Mesenchymal stem cell (in vitro differentiated cells and primary cell): ENCODE data around the gene HOXA3.

Source experiments
- DNase-seq: peaks from one replicate; pipeline ENCODE4 v3.0.0-alpha.2; 2013
- H2AFZ ChIP-seq: one replicate; pipeline ENCODE4 v1.6.1; 2013; ENCODE audit warnings: low read depth, mild to moderate bottlenecking, control low read depth, inconsistent platforms, low read length, moderate library complexity
- H2AK5ac ChIP-seq: 2 replicates; pipeline ENCODE4 v1.6.1; 2013; ENCODE audit warnings: low read length, moderate library complexity, mild to moderate bottlenecking, inconsistent platforms; ENCODE audit not compliant: severe bottlenecking
- H2BK120ac ChIP-seq: one replicate; pipeline ENCODE4 v1.6.1; 2013; ENCODE audit warnings: low read depth, mild to moderate bottlenecking, inconsistent platforms, low read length, moderate library complexity
- H2BK12ac ChIP-seq, 2 experiments: one replicate each; pipeline ENCODE4 v1.6.1; 2013; ENCODE audit warnings: inconsistent platforms in 2 of 2, low read length in 2 of 2, mild to moderate bottlenecking in 2 of 2, moderate library complexity in 2 of 2, control low read depth in 1 of 2
- H2BK15ac ChIP-seq: one replicate; pipeline ENCODE4 v1.6.1; 2013; ENCODE audit warnings: mild to moderate bottlenecking, low read depth, inconsistent platforms; ENCODE audit not compliant: poor library complexity, severe bottlenecking
- H2BK5ac ChIP-seq: 2 replicates; pipeline ENCODE4 v1.6.1; 2013; ENCODE audit warnings: low read depth, mild to moderate bottlenecking, low read length, control low read depth, inconsistent platforms; ENCODE audit not compliant: poor library complexity, severe bottlenecking
- H3K14ac ChIP-seq, 2 experiments: one replicate each; pipeline ENCODE4 v1.6.1; 2013; ENCODE audit warnings: inconsistent platforms in 2 of 2, low read length in 2 of 2, control low read depth in 1 of 2, mild to moderate bottlenecking in 1 of 2, moderate library complexity in 1 of 2
- H3K18ac ChIP-seq, 2 experiments: one replicate each; pipeline ENCODE4 v1.6.1; 2013; ENCODE audit warnings: inconsistent platforms in 2 of 2, low read length in 2 of 2, control low read depth in 1 of 2, low read depth in 1 of 2, mild to moderate bottlenecking in 1 of 2
- H3K23ac ChIP-seq, 2 experiments: one replicate each; pipeline ENCODE4 v1.6.1; 2013; ENCODE audit warnings: inconsistent platforms in 2 of 2, low read length in 2 of 2, mild to moderate bottlenecking in 2 of 2, moderate library complexity in 2 of 2, control low read depth in 1 of 2
- H3K27ac ChIP-seq: 2 replicates; pipeline ENCODE4 v1.5.1; 2013; ENCODE audit warnings: mild to moderate bottlenecking, moderate library complexity, low read length, control low read depth, inconsistent platforms; ENCODE audit not compliant: poor library complexity, severe bottlenecking
- H3K27me3 ChIP-seq, 2 experiments: 2 replicates each; pipeline versions ENCODE4 v1.6.1 to v1.7.0; 2013; ENCODE audit warnings: low read length in 2 of 2, mild to moderate bottlenecking in 2 of 2, moderate library complexity in 2 of 2, control low read depth in 1 of 2, inconsistent platforms in 1 of 2; ENCODE audit not compliant: control insufficient read depth in 1 of 2, insufficient read depth in 1 of 2
- H3K36me3 ChIP-seq, 2 experiments: 2 replicates each; pipeline versions ENCODE4 v1.6.1 to v1.7.0; 2013; ENCODE audit warnings: low read length in 2 of 2, control low read depth in 1 of 2, inconsistent platforms in 1 of 2, low read depth in 1 of 2, mild to moderate bottlenecking in 1 of 2; ENCODE audit not compliant: insufficient read depth in 2 of 2, control insufficient read depth in 1 of 2
- H3K4ac ChIP-seq, 2 experiments: one replicate each; pipeline ENCODE4 v1.6.1; 2013; ENCODE audit warnings: inconsistent platforms in 2 of 2, low read length in 2 of 2, mild to moderate bottlenecking in 2 of 2, moderate library complexity in 2 of 2, control low read depth in 1 of 2, low read depth in 1 of 2
- H3K4me1 ChIP-seq: 2 replicates; pipeline ENCODE4 v1.6.1; 2013; ENCODE audit warnings: low read depth, low read length, control low read depth; ENCODE audit not compliant: control insufficient read depth, insufficient read depth
- H3K4me2 ChIP-seq: 2 replicates; pipeline ENCODE4 v1.6.1; 2013; ENCODE audit warnings: low read length, mild to moderate bottlenecking, inconsistent platforms; ENCODE audit not compliant: poor library complexity, severe bottlenecking
- H3K4me3 ChIP-seq, 2 experiments: 2 replicates each; pipeline versions ENCODE4 v1.5.1 to v1.7.0; 2013; ENCODE audit warnings: low read length in 2 of 2, mild to moderate bottlenecking in 2 of 2, control low read depth in 1 of 2, low read depth in 1 of 2; ENCODE audit not compliant: insufficient read depth in 1 of 2
- H3K79me1 ChIP-seq: replicated peaks from 2 replicates; pipeline ENCODE4 v1.6.1; 2013; ENCODE audit warnings: mild to moderate bottlenecking, control low read depth, low read length, inconsistent platforms; ENCODE audit not compliant: poor library complexity, severe bottlenecking
- H3K9ac ChIP-seq: 2 replicates; pipeline ENCODE4 v1.7.0; 2013; ENCODE audit warnings: mild to moderate bottlenecking, low read length, moderate library complexity
- H3K9me3 ChIP-seq: 2 replicates; pipeline ENCODE4 v1.7.0; 2013; ENCODE audit warnings: mild to moderate bottlenecking, low read length; ENCODE audit not compliant: control insufficient read depth
- H4K8ac ChIP-seq: one replicate; pipeline ENCODE4 v1.6.1; 2013; ENCODE audit warnings: inconsistent platforms, mild to moderate bottlenecking, low read length, moderate library complexity
- H4K91ac ChIP-seq: one replicate; pipeline ENCODE4 v1.6.1; 2013; ENCODE audit warnings: mild to moderate bottlenecking, low read length, inconsistent platforms
- WGBS: methylation state at CpG from one replicate; pipeline ENCODE4 v1.1.7; 2013; ENCODE audit warnings: mixed read lengths; 5-methylcytosine and 5-hydroxymethylcytosine counted together

Gene HOXA3

GRCh38 chr7:27180431-27181420 is 28.3 kb upstream of the HOXA3 start:
- H2BK5ac ChIP-seq: peak overlapping the region; percentile 6
- H2BK15ac ChIP-seq: no peak overlapping the region
- peak overlapping the region; percentile 90 for H3K9ac ChIP-seq
- H3K4ac ChIP-seq: no peak overlapping the region
- H3K79me1 ChIP-seq: no peaks in the 10 kb centered on the region
- no peaks in the 10 kb centered on the region for H3K27me3 ChIP-seq
- H3K18ac ChIP-seq: no peak overlapping the region
- peak overlapping the region; percentile 24 for H3K4me2 ChIP-seq
- H4K8ac ChIP-seq: no peak overlapping the region
- no peak overlapping the region for H3K4me3 ChIP-seq
- H2AFZ ChIP-seq: no peak overlapping the region
- no peak overlapping the region for H2BK120ac ChIP-seq
- H3K36me3 ChIP-seq: peaks cover 6 to 28% of the 10 kb centered on the region in 2 experiments
- H4K91ac ChIP-seq: no peak overlapping the region
- peak overlapping the region; percentile 84 for H3K27ac ChIP-seq
- H2BK12ac ChIP-seq: no peak overlapping the region
- H3K23ac ChIP-seq: no peak overlapping the region
- peaks cover 18% of the 10 kb centered on the region for H3K4me1 ChIP-seq
- WGBS: 62% methylated on average over 8 of the region's 12 CpGs
- H3K14ac ChIP-seq: no peak overlapping the region
- peak overlapping the region; percentile 74 for H2AK5ac ChIP-seq
- H3K9me3 ChIP-seq: no peaks in the 10 kb centered on the region
- no peak for DNase-seq

- Histone ChIP-seq H2AK5ac (peak overlapping the region; percentile 79), H2BK5ac (peak overlapping the region; percentile 87)
- WGBS: 15% methylated on average over 52 of the region's 56 CpGs
Observed at GRCh38 chr7:27179503-27180430, 27.4 kb upstream of the HOXA3 start.

GRCh38 chr7:27179030-27179429 is 26.6 kb upstream of the HOXA3 start:
- no peaks in the 10 kb centered on the region for H3K9me3 ChIP-seq
- no peak overlapping the region for H3K23ac ChIP-seq
- peak overlapping the region; percentile 67 to 92 for H3K4me3 ChIP-seq
- H4K91ac ChIP-seq: no peak overlapping the region
- H3K27me3 ChIP-seq: no peaks in the 10 kb centered on the region
- peak overlapping the region; percentile 98 for H3K27ac ChIP-seq
- peaks cover 6 to 41% of the 10 kb centered on the region in 2 experiments for H3K36me3 ChIP-seq
- no peak overlapping the region for H3K4ac ChIP-seq
- peak overlapping the region; percentile 79 for H2AK5ac ChIP-seq
- H4K8ac ChIP-seq: no peak overlapping the region
- H3K14ac ChIP-seq: no peak overlapping the region
- no peak overlapping the region for H3K18ac ChIP-seq
- no peak overlapping the region for H2BK120ac ChIP-seq
- DNase-seq: no peak
- no peak overlapping the region for H2AFZ ChIP-seq
- peak overlapping the region; percentile 90 for H3K9ac ChIP-seq
- peak overlapping the region; percentile 4 for H3K4me2 ChIP-seq
- peaks cover 18% of the 10 kb centered on the region for H3K4me1 ChIP-seq
- no peaks in the 10 kb centered on the region for H3K79me1 ChIP-seq
- H2BK5ac ChIP-seq: peak overlapping the region; percentile 87
- H2BK12ac ChIP-seq: no peak overlapping the region
- 43% methylated on average over 14 of the region's 14 CpGs for WGBS
- no peak overlapping the region for H2BK15ac ChIP-seq

More at GRCh38 chr7:27179503-27180430, 27.4 kb upstream of the HOXA3 start:
- H2BK15ac ChIP-seq: no peak overlapping the region
- peak overlapping the region; percentile 98 for H3K27ac ChIP-seq
- H3K18ac ChIP-seq: no peak overlapping the region
- no peaks in the 10 kb centered on the region for H3K27me3 ChIP-seq
- H3K4me3 ChIP-seq: peak overlapping the region; percentile 67 to 92
- H3K14ac ChIP-seq: no peak overlapping the region
- H2AFZ ChIP-seq: no peak overlapping the region
- H3K79me1 ChIP-seq: no peaks in the 10 kb centered on the region
- H3K9me3 ChIP-seq: no peaks in the 10 kb centered on the region
- H2BK12ac ChIP-seq: peak overlapping the region in 1 of 2 experiments; percentile 24
- H3K4ac ChIP-seq: no peak overlapping the region
- DNase-seq: peak; percentile 57
- peaks cover 6 to 36% of the 10 kb centered on the region in 2 experiments for H3K36me3 ChIP-seq
- no peak overlapping the region for H4K8ac ChIP-seq
- H4K91ac ChIP-seq: no peak overlapping the region
- H2BK120ac ChIP-seq: no peak overlapping the region
- no peak overlapping the region for H3K23ac ChIP-seq
- peak overlapping the region; percentile 46 for H3K4me2 ChIP-seq
- peak overlapping the region; percentile 90 for H3K9ac ChIP-seq
- peaks cover 18% of the 10 kb centered on the region for H3K4me1 ChIP-seq
